Small intestine (tissue), 7 donors: ENCODE measurements around the gene SLC38A3. TPM values are rescaled to one million over a fixed set of nuclear protein-coding genes. Genes with fewer than 3 reads are reported as not detected.
A peak's percentile ranks its signal among the peaks of the same experiment; 100 is the strongest.

ENCODE experiments used
- DNase-seq, 2 donors: peaks; one replicate each; pipeline versions ENCODE4 v3.0.0 to v3.0.0-alpha.2; 2013
- FAIRE-seq: peaks from 2 replicates; lab custom pipeline; 2012; peaks lifted over from hg19 to GRCh38; lab: Jason Lieb, UNC
- H3K27ac ChIP-seq, 3 donors: one replicate each; pipeline ENCODE4 v1.5.1; 2013; ENCODE audit warnings: low read length in 2 of 3, mild to moderate bottlenecking in 2 of 3, control low read depth in 1 of 3, inconsistent platforms in 1 of 3, low read depth in 1 of 3, moderate library complexity in 1 of 3
- H3K27me3 ChIP-seq, 3 donors: one replicate each; pipeline ENCODE4 v1.6.1; 2013; ENCODE audit warnings: low read length in 3 of 3, inconsistent platforms in 1 of 3; ENCODE audit not compliant: control insufficient read depth in 3 of 3, insufficient read depth in 3 of 3
- H3K36me3 ChIP-seq, 3 donors: one replicate each; pipeline ENCODE4 v1.6.1; 2013; ENCODE audit warnings: low read length in 3 of 3, inconsistent platforms in 1 of 3, low read depth in 1 of 3, mild to moderate bottlenecking in 1 of 3, moderate library complexity in 1 of 3; ENCODE audit not compliant: control insufficient read depth in 3 of 3, insufficient read depth in 2 of 3
- H3K4me1 ChIP-seq, 3 donors: one replicate each; pipeline ENCODE4 v1.6.1; 2013; ENCODE audit warnings: low read length in 2 of 3, inconsistent platforms in 1 of 3, low read depth in 1 of 3, mild to moderate bottlenecking in 1 of 3, moderate library complexity in 1 of 3; ENCODE audit not compliant: control insufficient read depth in 3 of 3, insufficient read depth in 2 of 3
- H3K4me3 ChIP-seq, 3 donors: one replicate each; pipeline ENCODE4 v1.5.1; 2013; ENCODE audit warnings: low read length in 3 of 3, control low read depth in 1 of 3, inconsistent platforms in 1 of 3, low read depth in 1 of 3, mild to moderate bottlenecking in 1 of 3, moderate library complexity in 1 of 3
- H3K9me3 ChIP-seq, 2 donors: one replicate each; pipeline ENCODE4 v1.6.1; 2013; ENCODE audit warnings: low read depth in 1 of 2, low read length in 1 of 2; ENCODE audit not compliant: control insufficient read depth in 2 of 2, insufficient read depth in 1 of 2
- WGBS, 3 donors: extraction: QIAGEN DNeasy Blood & Tissue Kit; methylation state at CpG; one replicate each; pipeline ENCODE4 v1.1.7; 2013; 5-methylcytosine and 5-hydroxymethylcytosine counted together
- polyA plus RNA-seq, 4 donors: library from polyadenylated mRNA; stranded (reverse) in 3 of 4; unstranded in 1 of 4; fragments of 200-250 nt in 3 of 4; fragments of 120-200 nt in 1 of 4; gene quantifications; one replicate each; pipeline versions ENCODE4 v1.2.1 to v1.2.3, GENCODE V29; 2013
- donor health status: healthy with polysubstance abuse.
- donor health status: control.
- donor health status: control.
- donor health status: Bipolar disorder and iron deficiency.
- donor health status: healthy.

The SLC38A3 gene
- polyA plus RNA-seq, 4 donors: 2.1 to 2.4 TPM; not detected in 2

- FAIRE-seq: no peak
- no peaks in the 10 kb centered on the region for H3K9me3 ChIP-seq
- no peak overlapping the region for H3K4me3 ChIP-seq
- H3K27ac ChIP-seq: peak overlapping the region in 1 of 3 donors; percentile 22
- no peak for DNase-seq
- 76 to 80% (median 79%) methylated on average over 8 of the region's 8 CpGs for WGBS, 3 donors
- H3K4me1 ChIP-seq: peaks cover 0 to 20% (median 0%) of the 10 kb centered on the region in 3 donors
- H3K27me3 ChIP-seq: peaks cover 0 to 10% (median 0%) of the 10 kb centered on the region in 3 donors
- no peaks in the 10 kb centered on the region for H3K36me3 ChIP-seq
These were observed 25.2 kb downstream of the SLC38A3 start for GRCh38 chr3:50230104-50230793.

- no peaks in the 10 kb centered on the region for H3K36me3 ChIP-seq
- H3K27me3 ChIP-seq: peaks cover 0 to 5% (median 0%) of the 10 kb centered on the region in 3 donors
- peak overlapping the region in 1 of 3 donors; percentile 22 for H3K27ac ChIP-seq
- peaks cover 0 to 23% (median 0%) of the 10 kb centered on the region in 3 donors for H3K4me1 ChIP-seq
- 83 to 87% (median 84%) methylated on average over 4 of the region's 4 CpGs for WGBS, 3 donors
- H3K9me3 ChIP-seq: no peaks in the 10 kb centered on the region
- no peak for DNase-seq
- no peak for FAIRE-seq
- H3K4me3 ChIP-seq: no peak overlapping the region
These were observed 25.7 kb downstream of the SLC38A3 start for GRCh38 chr3:50230794-50231125.

GRCh38 chr3:50231581-50231980 lies 26.5 kb downstream of the SLC38A3 start:
- no peaks in the 10 kb centered on the region for H3K36me3 ChIP-seq

GRCh38 chr3:50232303-50232702 lies 27.2 kb downstream of the SLC38A3 start:
- no peak overlapping the region for H3K4me3 ChIP-seq
- no peaks in the 10 kb centered on the region for H3K27me3 ChIP-seq
- peaks cover 0 to 14% (median 4%) of the 10 kb centered on the region in 3 donors for H3K4me1 ChIP-seq
- 45 to 78% (median 59%) methylated on average over 3 of the region's 3 CpGs for WGBS, 3 donors
- no peaks in the 10 kb centered on the region for H3K36me3 ChIP-seq
- H3K9me3 ChIP-seq: no peaks in the 10 kb centered on the region
- H3K27ac ChIP-seq: no peak overlapping the region
- DNase-seq (no peak), FAIRE-seq (no peak)

More at GRCh38 chr3:50231581-50231980, 26.5 kb downstream of the SLC38A3 start:
- FAIRE-seq (no peak), DNase-seq (no peak)
- Histone ChIP-seq H3K9me3 (no peaks in the 10 kb centered on the region), H3K27ac (no peak overlapping the region), H3K27me3 (no peaks in the 10 kb centered on the region), H3K4me1 (peaks cover 0 to 20% (median under 1%) of the 10 kb centered on the region in 3 donors), H3K4me3 (no peak overlapping the region)
- 80 to 85% (median 80%) methylated on average over 5 of the region's 5 CpGs for WGBS, 3 donors

- Histone ChIP-seq H3K4me3 (no peak overlapping the region), H3K4me1 (peaks cover 0 to 12% (median 7%) of the 10 kb centered on the region in 3 donors), H3K9me3 (no peaks in the 10 kb centered on the region), H3K27ac (no peak overlapping the region), H3K36me3 (peaks cover 0 to 1% (median 0%) of the 10 kb centered on the region in 3 donors), H3K27me3 (no peaks in the 10 kb centered on the region)
- WGBS, 3 donors: 89 to 90% (median 90%) methylated on average over 4 of the region's 4 CpGs
- DNase-seq: no peak
- FAIRE-seq: no peak
These were observed 28.1 kb downstream of the SLC38A3 start for GRCh38 chr3:50233176-50233575.

GRCh38 chr3:50235716-50236483 lies 30.8 kb downstream of the SLC38A3 start, which contains the start of gene GNAI2:
Gene GNAI2, plus strand, starts transcription at chr3:50236204. Its CDS starts 132 bp downstream, at chr3:50236336.
- peak within 1 kb of the TSS; percentile 78 to 92 (median 86) for H3K4me3 ChIP-seq
- peaks cover 3 to 22% (median 10%) of the 10 kb centered on the region in 3 donors for H3K4me1 ChIP-seq
- no peaks in the 10 kb centered on the region for H3K9me3 ChIP-seq
- H3K36me3 ChIP-seq: peaks cover 0 to 26% (median 0%) of the 10 kb centered on the region in 3 donors
- FAIRE-seq (peak; percentile 86), DNase-seq (peak; percentile 99)
- no peaks in the 10 kb centered on the region for H3K27me3 ChIP-seq
- peak within 1 kb of the TSS; percentile 81 to 87 (median 85) for H3K27ac ChIP-seq
- 0 to 1% (median 1%) methylated on average over 56 to 75 of the region's 75 CpGs for WGBS, 3 donors

GRCh38 chr3:50236484-50237132 lies 31.5 kb downstream of the SLC38A3 start:
- peaks cover 8 to 29% (median 10%) of the 10 kb centered on the region in 3 donors for H3K4me1 ChIP-seq
- no peaks in the 10 kb centered on the region for H3K27me3 ChIP-seq

GRCh38 chr3:50237133-50237651 lies 32.1 kb downstream of the SLC38A3 start:
- peak in 1 of 2 donors; percentile 54 for DNase-seq
- WGBS, 3 donors: 15 to 49% (median 43%) methylated on average over 6 to 7 of the region's 7 CpGs
- peak overlapping the region; percentile 78 to 92 (median 86) for H3K4me3 ChIP-seq
- H3K27ac ChIP-seq: peak overlapping the region; percentile 79 to 87 (median 81)
- H3K9me3 ChIP-seq: no peaks in the 10 kb centered on the region
- H3K36me3 ChIP-seq: peaks cover 0 to 39% (median 0%) of the 10 kb centered on the region in 3 donors
- peaks cover 10 to 34% (median 13%) of the 10 kb centered on the region in 3 donors for H3K4me1 ChIP-seq
- no peaks in the 10 kb centered on the region for H3K27me3 ChIP-seq
- no peak for FAIRE-seq

More at GRCh38 chr3:50236484-50237132, 31.5 kb downstream of the SLC38A3 start:
- Histone ChIP-seq H3K36me3 (peaks cover 0 to 33% (median 0%) of the 10 kb centered on the region in 3 donors), H3K27ac (peak overlapping the region; percentile 79 to 87 (median 81)), H3K9me3 (no peaks in the 10 kb centered on the region), H3K4me3 (peak overlapping the region; percentile 78 to 92 (median 86))
- DNase-seq (no peak), FAIRE-seq (no peak)
- WGBS, 3 donors: 4 to 17% (median 16%) methylated on average over 13 of the region's 13 CpGs
